Gastroesophageal sphincter (tissue), 3 donors: Measurements from ENCODE around the gene WNT3.

Source experiments
- CTCF ChIP-seq, 4 experiments: fragments of 200-600 bp in 2 of 4; fragments of 450-650 bp in 2 of 4; sonication (generic) in 1 of 4; IDR thresholded peaks; one replicate each; pipeline ENCODE4 v1.5.1; 2017 to 2019; ENCODE audit warnings: antibody characterized with exemption in 4 of 4, mild to moderate bottlenecking in 2 of 4, moderate library complexity in 2 of 4
- POLR2AphosphoS5 ChIP-seq: sonication (generic); formaldehyde crosslinking; IDR thresholded peaks from one replicate; pipeline ENCODE4 v1.6.1; 2017; ENCODE audit warnings: antibody characterized with exemption

- TF ChIP-seq POLR2AphosphoS5 (no peak), CTCF (IDR thresholded peaks at IDR 0.05) (no peak)
These were observed 51.7 kb downstream of the WNT3 start for GRCh38 chr17:46766493-46767491.
